Lower lobe of right lung (tissue), 2 donors: ENCODE results near the gene TSPAN5. TPM values are rescaled to one million over a fixed set of nuclear protein-coding genes. Genes with fewer than 3 reads are reported as not detected.

Experiments used
- ATAC-seq, 2 donors: fragments of 200-7000 bp; cut with Tn5 transposase; one replicate each; pipeline ENCODE4 v1.9.1; 2020 to 2022; ENCODE audit warnings: mild to moderate bottlenecking in 2 of 2, moderate library complexity in 2 of 2
- DNase-seq: peaks from one replicate; pipeline ENCODE4 v3.0.0-alpha.2; 2020
- H3K27ac ChIP-seq: fragments of 200-600 bp; one replicate; pipeline ENCODE4 v1.8.0; 2022
- H3K27me3 ChIP-seq: fragments of 200-600 bp; one replicate; pipeline ENCODE4 v1.8.0; 2022; ENCODE audit warnings: low read depth
- H3K36me3 ChIP-seq: fragments of 200-600 bp; one replicate; pipeline ENCODE4 v1.8.0; 2022; ENCODE audit warnings: mild to moderate bottlenecking
- H3K4me1 ChIP-seq: fragments of 200-600 bp; one replicate; pipeline ENCODE4 v1.8.0; 2022
- H3K4me3 ChIP-seq: fragments of 200-600 bp; one replicate; pipeline ENCODE4 v1.8.0; 2022; ENCODE audit warnings: mild to moderate bottlenecking
- H3K9me3 ChIP-seq: fragments of 200-600 bp; one replicate; pipeline ENCODE4 v1.8.0; 2022
- intact Hi-C: fragments of 100-400 bp; cut with DNase I; formaldehyde crosslinking; loops from one replicate; pipeline ENCODE4 v1.11.0; 2022
- total RNA-seq: library from RNA; stranded (reverse); fragmentation: NEBNext Ultra II Directional; extraction: Animal tissue kit (Norgen Biotek cat#: 25700); gene quantifications from one replicate; pipeline ENCODE4 v1.2.1, GENCODE V29; 2021
- TF ChIP-seq, protein P1 (sequence below): fragments of 200-600 bp; IDR thresholded peaks from one replicate; pipeline ENCODE4 v1.8.0; 2022; ENCODE audit warnings: antibody characterized with exemption, mild to moderate bottlenecking
- donor health status: DM: no; HTN: yes; CAD: no; lungs with severe emphysema.

Gene TSPAN5
- total RNA-seq, 1 donor from 2014 or later, result 5.7 TPM

- H3K4me1 ChIP-seq, result no peaks in the 10 kb centered on the region
- ATAC-seq (no peak), DNase-seq (no peak)
- no peaks in the 10 kb centered on the region for H3K9me3 ChIP-seq
- no peaks in the 10 kb centered on the region for H3K27me3 ChIP-seq
- H3K4me3 ChIP-seq, result no peak overlapping the region
- TF ChIP-seq, protein P1, sequence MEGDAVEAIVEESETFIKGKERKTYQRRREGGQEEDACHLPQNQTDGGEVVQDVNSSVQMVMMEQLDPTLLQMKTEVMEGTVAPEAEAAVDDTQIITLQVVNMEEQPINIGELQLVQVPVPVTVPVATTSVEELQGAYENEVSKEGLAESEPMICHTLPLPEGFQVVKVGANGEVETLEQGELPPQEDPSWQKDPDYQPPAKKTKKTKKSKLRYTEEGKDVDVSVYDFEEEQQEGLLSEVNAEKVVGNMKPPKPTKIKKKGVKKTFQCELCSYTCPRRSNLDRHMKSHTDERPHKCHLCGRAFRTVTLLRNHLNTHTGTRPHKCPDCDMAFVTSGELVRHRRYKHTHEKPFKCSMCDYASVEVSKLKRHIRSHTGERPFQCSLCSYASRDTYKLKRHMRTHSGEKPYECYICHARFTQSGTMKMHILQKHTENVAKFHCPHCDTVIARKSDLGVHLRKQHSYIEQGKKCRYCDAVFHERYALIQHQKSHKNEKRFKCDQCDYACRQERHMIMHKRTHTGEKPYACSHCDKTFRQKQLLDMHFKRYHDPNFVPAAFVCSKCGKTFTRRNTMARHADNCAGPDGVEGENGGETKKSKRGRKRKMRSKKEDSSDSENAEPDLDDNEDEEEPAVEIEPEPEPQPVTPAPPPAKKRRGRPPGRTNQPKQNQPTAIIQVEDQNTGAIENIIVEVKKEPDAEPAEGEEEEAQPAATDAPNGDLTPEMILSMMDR, result no peak
- no peaks in the 10 kb centered on the region for H3K36me3 ChIP-seq
- intact Hi-C loops, result no loop called here
- H3K27ac ChIP-seq, result no peak overlapping the region
These were observed 130.7 kb downstream of the TSPAN5 start for GRCh38 chr4:98527534-98528269.

- no peaks in the 10 kb centered on the region for H3K27me3 ChIP-seq
- no peak overlapping the region for H3K27ac ChIP-seq
- H3K4me3 ChIP-seq, result no peak overlapping the region
- no peak for DNase-seq
- intact Hi-C loops, result no loop called here
- H3K4me1 ChIP-seq, result no peaks in the 10 kb centered on the region
- ATAC-seq, result no peak
- TF ChIP-seq, protein P1, result no peak
- H3K9me3 ChIP-seq, result no peaks in the 10 kb centered on the region
- no peaks in the 10 kb centered on the region for H3K36me3 ChIP-seq
These were observed 134.2 kb downstream of the TSPAN5 start for GRCh38 chr4:98524230-98524629.

- TF ChIP-seq, protein P1, result no peak
- Histone ChIP-seq H3K9me3 (no peaks in the 10 kb centered on the region), H3K27ac (no peak overlapping the region), H3K4me3 (no peak overlapping the region), H3K27me3 (no peaks in the 10 kb centered on the region), H3K4me1 (no peaks in the 10 kb centered on the region), H3K36me3 (no peaks in the 10 kb centered on the region)
- no peak for DNase-seq
- no peak for ATAC-seq
- intact Hi-C loops, result no loop called here
These were observed 135.6 kb downstream of the TSPAN5 start for GRCh38 chr4:98522636-98523395.

GRCh38 chr4:98522062-98522461, 136.3 kb downstream of the TSPAN5 start:
- H3K4me1 ChIP-seq, result no peaks in the 10 kb centered on the region
- H3K27me3 ChIP-seq, result no peaks in the 10 kb centered on the region
- H3K27ac ChIP-seq, result no peak overlapping the region
- intact Hi-C loops, result no loop called here
- TF ChIP-seq, protein P1, result no peak
- DNase-seq (no peak), ATAC-seq (no peak)
- no peak overlapping the region for H3K4me3 ChIP-seq
- no peaks in the 10 kb centered on the region for H3K36me3 ChIP-seq
- H3K9me3 ChIP-seq, result no peaks in the 10 kb centered on the region

- ATAC-seq (no peak), DNase-seq (no peak)
- Histone ChIP-seq H3K27ac (no peak overlapping the region), H3K27me3 (no peaks in the 10 kb centered on the region), H3K36me3 (no peaks in the 10 kb centered on the region), H3K9me3 (no peaks in the 10 kb centered on the region), H3K4me3 (no peak overlapping the region), H3K4me1 (no peaks in the 10 kb centered on the region)
- TF ChIP-seq, protein P1, result no peak
- intact Hi-C loops, result no loop called here
These were observed 136.9 kb downstream of the TSPAN5 start for GRCh38 chr4:98521486-98521885.
